ENCODE measurements around the gene NR6A1.

Gene NR6A1

DNA sequence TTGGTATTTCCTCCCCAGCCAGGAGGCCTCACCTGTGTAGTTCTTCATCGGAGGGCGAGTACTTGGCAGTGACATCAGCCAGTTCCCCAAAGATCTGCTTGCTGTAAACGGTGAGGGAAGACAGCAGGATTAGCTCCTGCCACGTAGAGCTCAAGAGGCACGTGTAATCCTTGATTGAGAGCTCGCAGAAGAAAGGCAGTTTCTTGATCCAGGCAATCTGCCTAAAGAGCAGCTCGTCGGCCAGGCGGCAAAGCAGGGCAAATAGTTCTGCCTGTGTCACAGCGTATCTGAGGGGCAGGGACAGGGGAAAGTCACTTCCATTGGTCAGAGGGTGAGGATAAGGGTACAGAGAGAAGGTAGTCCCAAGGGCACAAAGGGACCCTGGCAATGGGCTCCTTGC lies 235.3 kb downstream of the NR6A1 start:
- Histone ChIP-seq H3K9ac (ENCODE audit: low read length) (no peak overlapping the region), H3K4me1 (ENCODE audit: control insufficient read depth, insufficient read depth, low read length) (no peaks in the 10 kb centered on the region), H3K4me3 (ENCODE audit: low read length) (no peak overlapping the region), H3K27ac (ENCODE audit: low read depth, low read length) (no peak overlapping the region), H3K27me3 (ENCODE audit: control insufficient read depth, insufficient read depth, low read length) (no peaks in the 10 kb centered on the region), H3K36me3 (ENCODE audit: control insufficient read depth, insufficient read depth, low read length) (no peaks in the 10 kb centered on the region)

GRCh38 chr9:124532897-124533296 lies 238.2 kb downstream of the NR6A1 start:
- Histone ChIP-seq H3K4me3 (ENCODE audit: low read length) (no peak overlapping the region), H3K4me1 (ENCODE audit: control insufficient read depth, insufficient read depth, low read length) (no peaks in the 10 kb centered on the region), H3K9ac (ENCODE audit: low read length) (no peak overlapping the region), H3K27ac (ENCODE audit: low read depth, low read length) (no peak overlapping the region), H3K36me3 (ENCODE audit: control insufficient read depth, insufficient read depth, low read length) (no peaks in the 10 kb centered on the region), H3K27me3 (ENCODE audit: control insufficient read depth, insufficient read depth, low read length) (no peaks in the 10 kb centered on the region)

- no peaks in the 10 kb centered on the region for H3K4me1 ChIP-seq (ENCODE audit: control insufficient read depth, insufficient read depth, low read length)
- H3K36me3 ChIP-seq (ENCODE audit: control insufficient read depth, insufficient read depth, low read length) = no peaks in the 10 kb centered on the region
- no peak overlapping the region for H3K27ac ChIP-seq (ENCODE audit: low read depth, low read length)
- H3K9ac ChIP-seq (ENCODE audit: low read length) = no peak overlapping the region
- no peaks in the 10 kb centered on the region for H3K27me3 ChIP-seq (ENCODE audit: control insufficient read depth, insufficient read depth, low read length)
- no peak overlapping the region for H3K4me3 ChIP-seq (ENCODE audit: low read length)
These were observed 240.0 kb downstream of the NR6A1 start for GRCh38 chr9:124531115-124531514.

GRCh38 chr9:124530246-124530645 lies 240.9 kb downstream of the NR6A1 start:
- H3K27me3 ChIP-seq (ENCODE audit: control insufficient read depth, insufficient read depth, low read length) = no peaks in the 10 kb centered on the region
- H3K4me3 ChIP-seq (ENCODE audit: low read length) = no peak overlapping the region
- H3K36me3 ChIP-seq (ENCODE audit: control insufficient read depth, insufficient read depth, low read length) = no peaks in the 10 kb centered on the region
- H3K27ac ChIP-seq (ENCODE audit: low read depth, low read length) = no peak overlapping the region
- H3K4me1 ChIP-seq (ENCODE audit: control insufficient read depth, insufficient read depth, low read length) = no peaks in the 10 kb centered on the region
- no peak overlapping the region for H3K9ac ChIP-seq (ENCODE audit: low read length)

GRCh38 chr9:124527781-124528180 lies 243.3 kb downstream of the NR6A1 start:
- no peaks in the 10 kb centered on the region for H3K36me3 ChIP-seq (ENCODE audit: control insufficient read depth, insufficient read depth, low read length)
- no peak overlapping the region for H3K9ac ChIP-seq (ENCODE audit: low read length)

DNA sequence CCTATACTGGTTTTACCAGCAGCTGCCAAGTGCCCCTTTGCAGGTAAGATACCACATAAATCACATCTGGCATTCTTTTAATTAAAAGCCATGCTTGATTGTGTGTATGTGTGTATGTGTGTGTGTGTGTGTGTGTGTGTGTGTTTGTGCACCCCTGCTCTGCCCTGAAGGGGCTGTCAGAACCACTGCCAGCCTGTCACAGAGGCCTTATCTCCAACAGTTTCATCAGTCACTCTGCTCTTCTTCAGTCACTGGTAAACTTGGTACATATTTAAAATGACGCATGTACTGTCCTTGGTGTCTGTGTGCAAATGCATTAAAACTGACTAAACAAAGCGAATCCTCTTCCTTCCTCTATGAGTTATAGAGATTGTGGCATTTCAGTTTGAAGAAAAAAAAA lies 244.9 kb downstream of the NR6A1 start:
- Histone ChIP-seq H3K4me1 (ENCODE audit: control insufficient read depth, insufficient read depth, low read length) (no peaks in the 10 kb centered on the region), H3K36me3 (ENCODE audit: control insufficient read depth, insufficient read depth, low read length) (no peaks in the 10 kb centered on the region), H3K27ac (ENCODE audit: low read depth, low read length) (no peak overlapping the region), H3K27me3 (ENCODE audit: control insufficient read depth, insufficient read depth, low read length) (no peaks in the 10 kb centered on the region), H3K9ac (ENCODE audit: low read length) (no peak overlapping the region), H3K4me3 (ENCODE audit: low read length) (no peak overlapping the region)

More at GRCh38 chr9:124527781-124528180, 243.3 kb downstream of the NR6A1 start:
- H3K4me3 ChIP-seq (ENCODE audit: low read length) = no peak overlapping the region
- H3K4me1 ChIP-seq (ENCODE audit: control insufficient read depth, insufficient read depth, low read length) = no peaks in the 10 kb centered on the region
- no peaks in the 10 kb centered on the region for H3K27me3 ChIP-seq (ENCODE audit: control insufficient read depth, insufficient read depth, low read length)
- no peak overlapping the region for H3K27ac ChIP-seq (ENCODE audit: low read depth, low read length)

- Histone ChIP-seq H3K4me1 (ENCODE audit: control insufficient read depth, insufficient read depth, low read length) (no peaks in the 10 kb centered on the region), H3K27me3 (ENCODE audit: control insufficient read depth, insufficient read depth, low read length) (no peaks in the 10 kb centered on the region), H3K27ac (ENCODE audit: low read depth, low read length) (no peak overlapping the region)
These were observed 248.7 kb downstream of the NR6A1 start for GRCh38 chr9:124522121-124523098.

GRCh38 chr9:124521142-124521541 lies 250.0 kb downstream of the NR6A1 start:
- Histone ChIP-seq H3K9ac (ENCODE audit: low read length) (no peak overlapping the region), H3K36me3 (ENCODE audit: control insufficient read depth, insufficient read depth, low read length) (no peaks in the 10 kb centered on the region), H3K27me3 (ENCODE audit: control insufficient read depth, insufficient read depth, low read length) (no peaks in the 10 kb centered on the region), H3K27ac (ENCODE audit: low read depth, low read length) (no peak overlapping the region), H3K4me1 (ENCODE audit: control insufficient read depth, insufficient read depth, low read length) (no peaks in the 10 kb centered on the region), H3K4me3 (ENCODE audit: low read length) (no peak overlapping the region)

More at GRCh38 chr9:124522121-124523098, 248.7 kb downstream of the NR6A1 start:
- no peak overlapping the region for H3K9ac ChIP-seq (ENCODE audit: low read length)
- H3K36me3 ChIP-seq (ENCODE audit: control insufficient read depth, insufficient read depth, low read length) = no peaks in the 10 kb centered on the region
- no peak overlapping the region for H3K4me3 ChIP-seq (ENCODE audit: low read length)

DNA sequence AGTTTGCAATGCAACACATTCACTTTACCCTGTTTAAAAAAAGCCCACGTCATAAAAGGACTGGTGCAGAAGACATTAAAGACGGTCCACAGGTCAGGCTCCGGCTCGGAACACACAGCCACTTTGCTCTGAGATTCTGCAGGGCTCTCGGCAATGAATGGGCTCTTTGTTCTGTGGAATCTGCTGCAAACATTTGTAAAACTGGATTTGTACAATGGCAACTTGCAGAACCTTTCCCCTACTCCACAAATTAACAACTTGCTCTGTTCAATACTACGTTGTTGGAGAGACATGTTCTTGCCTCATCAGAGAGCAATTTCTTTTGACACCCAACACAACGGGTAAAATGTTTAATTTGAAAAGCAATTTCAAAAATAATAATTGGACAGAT lies 250.9 kb downstream of the NR6A1 start:
- Histone ChIP-seq H3K27ac (ENCODE audit: low read depth, low read length) (no peak overlapping the region), H3K36me3 (ENCODE audit: control insufficient read depth, insufficient read depth, low read length) (no peaks in the 10 kb centered on the region), H3K4me1 (ENCODE audit: control insufficient read depth, insufficient read depth, low read length) (no peaks in the 10 kb centered on the region), H3K27me3 (ENCODE audit: control insufficient read depth, insufficient read depth, low read length) (no peaks in the 10 kb centered on the region), H3K4me3 (ENCODE audit: low read length) (no peak overlapping the region), H3K9ac (ENCODE audit: low read length) (no peak overlapping the region)

DNA sequence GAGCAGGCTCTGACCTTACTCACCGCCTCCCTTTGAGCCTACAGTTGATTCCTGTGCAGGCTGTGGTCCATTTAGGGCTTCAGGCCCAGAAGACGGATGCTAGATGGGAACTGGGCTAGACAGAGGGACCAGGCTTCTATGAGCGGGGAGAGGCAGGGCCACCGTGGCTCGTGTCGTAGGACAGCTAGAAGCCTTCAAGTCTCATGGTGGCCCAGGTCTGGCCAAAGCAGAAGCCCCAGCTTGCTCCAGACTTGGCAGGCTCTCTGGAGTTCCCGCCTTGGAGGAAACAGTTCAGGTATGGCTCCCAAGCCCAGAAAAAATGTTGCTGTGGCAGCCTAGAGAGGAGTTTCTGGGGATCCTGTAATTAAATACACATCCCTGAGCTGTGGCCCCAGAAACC lies 253.0 kb downstream of the NR6A1 start:
- no peak overlapping the region for H3K27ac ChIP-seq (ENCODE audit: low read depth, low read length)
- H3K27me3 ChIP-seq (ENCODE audit: control insufficient read depth, insufficient read depth, low read length) = peaks cover under 1% of the 10 kb centered on the region
- no peak overlapping the region for H3K4me3 ChIP-seq (ENCODE audit: low read length)
- H3K36me3 ChIP-seq (ENCODE audit: control insufficient read depth, insufficient read depth, low read length) = no peaks in the 10 kb centered on the region
- H3K9ac ChIP-seq (ENCODE audit: low read length) = no peak overlapping the region
- no peaks in the 10 kb centered on the region for H3K4me1 ChIP-seq (ENCODE audit: control insufficient read depth, insufficient read depth, low read length)

- H3K4me1 ChIP-seq (ENCODE audit: control insufficient read depth, insufficient read depth, low read length) = no peaks in the 10 kb centered on the region
- H3K27ac ChIP-seq (ENCODE audit: low read depth, low read length) = no peak overlapping the region
- no peaks in the 10 kb centered on the region for H3K36me3 ChIP-seq (ENCODE audit: control insufficient read depth, insufficient read depth, low read length)
- no peak overlapping the region for H3K4me3 ChIP-seq (ENCODE audit: low read length)
- peaks cover 5% of the 10 kb centered on the region for H3K27me3 ChIP-seq (ENCODE audit: control insufficient read depth, insufficient read depth, low read length)
- H3K9ac ChIP-seq (ENCODE audit: low read length) = no peak overlapping the region
These were observed 253.5 kb downstream of the NR6A1 start for GRCh38 chr9:124517600-124517999.

DNA sequence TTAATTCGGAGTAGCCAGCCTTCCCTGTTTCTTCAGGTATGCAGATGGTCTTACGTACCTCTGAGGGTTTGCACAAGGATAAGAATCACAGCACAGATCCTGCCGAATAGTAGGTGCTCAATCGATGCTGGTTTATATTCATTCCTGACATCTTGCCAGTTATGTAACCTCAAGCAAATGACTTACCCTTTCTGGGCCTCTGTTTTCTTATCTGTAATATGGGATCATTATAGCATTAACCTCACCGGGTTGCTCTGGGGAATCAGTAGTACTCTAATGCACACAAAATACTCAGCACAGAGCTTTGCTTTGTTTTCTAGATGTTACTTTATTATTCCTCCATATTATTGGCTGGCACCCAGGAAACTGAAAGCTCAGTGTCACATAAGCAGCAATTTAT lies 256.2 kb downstream of the NR6A1 start:
- H3K4me1 ChIP-seq (ENCODE audit: control insufficient read depth, insufficient read depth, low read length) = no peaks in the 10 kb centered on the region
- H3K4me3 ChIP-seq (ENCODE audit: low read length) = no peak overlapping the region
- H3K9ac ChIP-seq (ENCODE audit: low read length) = no peak overlapping the region
- no peaks in the 10 kb centered on the region for H3K36me3 ChIP-seq (ENCODE audit: control insufficient read depth, insufficient read depth, low read length)
- H3K27ac ChIP-seq (ENCODE audit: low read depth, low read length) = no peak overlapping the region
- peaks cover 8% of the 10 kb centered on the region for H3K27me3 ChIP-seq (ENCODE audit: control insufficient read depth, insufficient read depth, low read length)

DNA sequence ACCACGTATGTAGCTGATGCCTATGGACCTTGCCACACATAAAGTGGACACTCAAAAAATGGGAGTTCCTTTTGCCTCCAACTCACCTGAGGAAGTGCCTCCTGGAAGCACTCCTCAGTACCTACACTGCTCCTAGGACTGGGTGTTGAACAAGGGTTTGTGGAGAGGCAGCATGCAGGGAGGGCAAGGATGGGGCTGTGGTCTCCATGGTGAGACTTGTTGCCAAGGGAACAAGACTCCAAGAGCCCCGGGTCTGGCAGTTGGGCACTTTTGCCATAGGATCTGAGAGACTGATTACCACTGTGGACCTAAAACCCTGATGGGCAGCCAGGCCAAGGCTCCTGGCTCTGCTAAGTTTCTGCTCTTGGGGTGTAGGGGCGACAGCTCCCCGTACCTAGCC lies 257.0 kb downstream of the NR6A1 start:
- Histone ChIP-seq H3K27ac (ENCODE audit: low read depth, low read length) (no peak overlapping the region), H3K36me3 (ENCODE audit: control insufficient read depth, insufficient read depth, low read length) (no peaks in the 10 kb centered on the region), H3K4me1 (ENCODE audit: control insufficient read depth, insufficient read depth, low read length) (no peaks in the 10 kb centered on the region), H3K27me3 (ENCODE audit: control insufficient read depth, insufficient read depth, low read length) (peaks cover 8% of the 10 kb centered on the region), H3K4me3 (ENCODE audit: low read length) (no peak overlapping the region), H3K9ac (ENCODE audit: low read length) (no peak overlapping the region)

Measured in rectal smooth muscle tissue (tissue), 1 donor.